Measurements from ENCODE around the gene TAC4. TPM values are rescaled to one million over a fixed set of nuclear protein-coding genes. Genes with fewer than 3 reads are reported as not detected.

TAC4 gene
- total and polyA plus RNA-seq, 9 of the 15 experiments (the other 6 are each of a cell fraction or from before 2014, with no cell fraction given): 0.17 TPM; not detected in 8

- TF ChIP-seq HMGN3 (IDR thresholded peaks at IDR 0.05; ENCODE audit: borderline replicate concordance, extremely low read depth, insufficient read length, low read depth, low read length) (no peak), PRMT5 (CRISPR knock-in tag; IDR thresholded peaks at IDR 0.05) (no peak), GATAD2B (IDR thresholded peaks at IDR 0.05; ENCODE audit: borderline replicate concordance) (no peak)
Measured at GRCh38 chr17:49817993-49818392, 29.9 kb downstream of the TAC4 start (continued).

GRCh38 chr17:49815761-49816281 is 32.0 kb downstream of the TAC4 start:
- H3K9ac ChIP-seq (ENCODE audit: insufficient read depth in 1 of 2, low read depth in 2 of 2, low read length in 2 of 2): no peak overlapping the region
- peaks cover 0 to 4% of the 10 kb centered on the region in 2 experiments; a peak in 2 of 5 replicates for H3K4me1 ChIP-seq (replicated peaks in 1 of 2; ENCODE audit: control insufficient read depth in 2 of 2, insufficient read depth in 2 of 2, low read length in 2 of 2)
- DNase-seq (ENCODE audit: extremely low read depth in 1 of 4, low spot score in 3 of 4): no peak
- H3K36me3 ChIP-seq (ENCODE audit: control insufficient read depth, insufficient read depth, low read length): peaks cover 82% of the 10 kb centered on the region
- ChIA-PET CTCF (ENCODE audit: low intra/inter-chr PET ratio) (no interaction called here), POLR2A (interaction anchor here (1.2 to 1.6 kb wide), 2 partner anchors 15 to 28 kb away, joined by 3 read pairs; partner anchors contain the start of gene KAT7)
- H3K9me1 ChIP-seq (ENCODE audit: control insufficient read depth, insufficient read depth, low read length): no peaks in the 10 kb centered on the region
- H3K27ac ChIP-seq (ENCODE audit: extremely low read depth, low read depth, low read length): no peak overlapping the region
- H3K27me3 ChIP-seq (ENCODE audit: control insufficient read depth in 2 of 2, insufficient read depth in 2 of 2, low read length in 2 of 2): no peaks in the 10 kb centered on the region
- intact Hi-C loops (cut with micrococcal nuclease): no loop called here
- no peak overlapping the region for H3K4me2 ChIP-seq (ENCODE audit: insufficient read depth, low read length)
- FAIRE-seq: no peak
- no peak overlapping the region for H2AFZ ChIP-seq (ENCODE audit: low read depth, low read length)
- TF ChIP-seq MEF2D (tag; conservative IDR thresholded peaks at IDR 0.05; ENCODE audit: low read depth) (no peak), ZSCAN29 (IDR thresholded peaks at IDR 0.05) (no peak), MTA3 (IDR thresholded peaks at IDR 0.05; ENCODE audit: borderline replicate concordance) (no peak), DDX20 (tag; IDR thresholded peaks at IDR 0.05; ENCODE audit: low read depth) (no peak), MAFF (IDR thresholded peaks at IDR 0.05; ENCODE audit: low read length) (no peak), SMARCA4 (IDR thresholded peaks at IDR 0.05) (no peak)
- 97% methylated on average over 9 of the region's 9 CpGs for WGBS (ENCODE audit: insufficient coverage, low coverage, missing lambda C conversion rate)
- in situ Hi-C loops (cut with MboI): no loop called here
- H3K79me2 ChIP-seq (ENCODE audit: control insufficient read depth, insufficient read depth, low read length): 0 out of 3 replicates have a peak, but pooled peaks cover 3% of the 10 kb centered on the region
- no peaks in the 10 kb centered on the region for H3K9me3 ChIP-seq (replicated peaks; ENCODE audit: control insufficient read depth, insufficient read depth, low read depth, low read length)
- no peaks in the 10 kb centered on the region; the same call in 1 of the 2 replicates for H4K20me1 ChIP-seq (replicated peaks; ENCODE audit: control insufficient read depth, insufficient read depth, low read length)
- no TSS peak for BruUV-seq (replicated peaks)
- no peak overlapping the region for H3K4me3 ChIP-seq
- no peak for ATAC-seq

All from K562 (cell line).